Urinary bladder (tissue), 4 donors: ENCODE measurements around the gene NFIL3. TPM values are rescaled to one million over a fixed set of nuclear protein-coding genes. Genes with fewer than 3 reads are reported as not detected.

Source experiments
- DNase-seq: peaks from one replicate; pipeline ENCODE4 v3.0.0-alpha.2; 2015; ENCODE audit errors: extremely low spot score
- H3K27ac ChIP-seq: one replicate; pipeline ENCODE4 v1.5.1; 2013; ENCODE audit warnings: low read depth, mild to moderate bottlenecking, moderate library complexity
- H3K36me3 ChIP-seq: one replicate; pipeline ENCODE4 v1.6.1; 2013; ENCODE audit warnings: mild to moderate bottlenecking, moderate library complexity; ENCODE audit not compliant: insufficient read depth
- H3K4me1 ChIP-seq: one replicate; pipeline ENCODE4 v1.6.1; 2013; ENCODE audit warnings: mild to moderate bottlenecking, moderate library complexity; ENCODE audit not compliant: insufficient read depth
- H3K4me3 ChIP-seq: one replicate; pipeline ENCODE4 v1.5.1; 2013; ENCODE audit warnings: low read depth, low read length
- WGBS: extraction: QIAGEN DNeasy Blood & Tissue Kit; methylation state at CpG from one replicate; pipeline ENCODE4 v1.1.7; 2013; 5-methylcytosine and 5-hydroxymethylcytosine counted together
- polyA plus RNA-seq: library from polyadenylated mRNA; stranded (reverse); fragments of 200-250 nt; gene quantifications from one replicate; pipeline ENCODE4 v1.2.3, GENCODE V29; 2013
- total RNA-seq: library from RNA; depleted of rRNA; stranded (reverse); fragments of >200 nt; gene quantifications from one replicate; pipeline ENCODE4 v1.2.3, GENCODE V29; 2014
- donor health status: healthy with polysubstance abuse.
- donor health status: healthy.

NFIL3 gene
- total and polyA plus RNA-seq, 2 donors, result 14.9 to 50.1 TPM

GRCh38 chr9:91417602-91418214, 5.9 kb downstream of the NFIL3 start:
- 85% methylated on average over 9 of the region's 9 CpGs for WGBS
- no peaks in the 10 kb centered on the region for H3K36me3 ChIP-seq
- H3K4me1 ChIP-seq, result peaks cover 1% of the 10 kb centered on the region
- no peak overlapping the region for H3K27ac ChIP-seq
- DNase-seq, result no peak
- no peak overlapping the region for H3K4me3 ChIP-seq

GRCh38 chr9:91416096-91416712, 7.4 kb downstream of the NFIL3 start:
- H3K36me3 ChIP-seq, result no peaks in the 10 kb centered on the region
- DNase-seq, result no peak
- H3K4me1 ChIP-seq, result peaks cover 1% of the 10 kb centered on the region
- no peak overlapping the region for H3K27ac ChIP-seq
- WGBS, result 82% methylated on average over 4 of the region's 4 CpGs
- H3K4me3 ChIP-seq, result no peak overlapping the region

GRCh38 chr9:91415290-91415689, 8.3 kb downstream of the NFIL3 start:
- no peaks in the 10 kb centered on the region for H3K36me3 ChIP-seq
- H3K4me3 ChIP-seq, result no peak overlapping the region
- no peak overlapping the region for H3K27ac ChIP-seq
- 91% methylated on average over 3 of the region's 3 CpGs for WGBS
- no peak for DNase-seq
- H3K4me1 ChIP-seq, result peaks cover 1% of the 10 kb centered on the region

GRCh38 chr9:91412941-91413340, 10.7 kb downstream of the NFIL3 start:
- Histone ChIP-seq H3K4me3 (no peak overlapping the region), H3K4me1 (peaks cover under 1% of the 10 kb centered on the region), H3K36me3 (peaks cover 4% of the 10 kb centered on the region), H3K27ac (no peak overlapping the region)
- 90% methylated on average over 2 of the region's 2 CpGs for WGBS
- DNase-seq, result no peak

- H3K4me1 ChIP-seq, result no peaks in the 10 kb centered on the region
- peaks cover 8% of the 10 kb centered on the region for H3K36me3 ChIP-seq
- DNase-seq, result no peak
- no peak overlapping the region for H3K27ac ChIP-seq
- 51% methylated on average over 5 of the region's 5 CpGs for WGBS
- H3K4me3 ChIP-seq, result no peak overlapping the region
Observed at GRCh38 chr9:91411096-91411771, 12.4 kb downstream of the NFIL3 start.

GRCh38 chr9:91410161-91410560, 13.5 kb downstream of the NFIL3 start:
- WGBS, result 93% methylated on average over 12 of the region's 12 CpGs

GRCh38 chr9:91408475-91408874, 15.2 kb downstream of the NFIL3 start:
- DNase-seq, result no peak
- Histone ChIP-seq H3K4me1 (no peaks in the 10 kb centered on the region), H3K36me3 (peaks cover 8% of the 10 kb centered on the region), H3K27ac (no peak overlapping the region), H3K4me3 (no peak overlapping the region)
- 96% methylated on average over 1 of the region's 1 CpG for WGBS

More at GRCh38 chr9:91410161-91410560, 13.5 kb downstream of the NFIL3 start:
- DNase-seq, result no peak
- peaks cover 8% of the 10 kb centered on the region for H3K36me3 ChIP-seq
- no peak overlapping the region for H3K27ac ChIP-seq
- no peaks in the 10 kb centered on the region for H3K4me1 ChIP-seq
- H3K4me3 ChIP-seq, result no peak overlapping the region

- Histone ChIP-seq H3K4me1 (no peaks in the 10 kb centered on the region), H3K4me3 (no peak overlapping the region), H3K36me3 (peaks cover 8% of the 10 kb centered on the region), H3K27ac (no peak overlapping the region)
- 86% methylated on average over 12 of the region's 12 CpGs for WGBS
- no peak for DNase-seq
Observed at GRCh38 chr9:91407580-91408318, 15.9 kb downstream of the NFIL3 start.

- H3K36me3 ChIP-seq, result peaks cover 8% of the 10 kb centered on the region
- DNase-seq, result no peak
- no peak overlapping the region for H3K4me3 ChIP-seq
- H3K27ac ChIP-seq, result no peak overlapping the region
- H3K4me1 ChIP-seq, result no peaks in the 10 kb centered on the region
- whole genome bisulfite sequencing, result 95% methylated on average over 25 of the region's 25 CpGs
Observed at GRCh38 chr9:91405343-91406077, 18.1 kb downstream of the NFIL3 start.

- 89% methylated on average over 14 of the region's 14 CpGs for whole genome bisulfite sequencing
Observed at GRCh38 chr9:91403665-91404543, 19.7 kb downstream of the NFIL3 start.

GRCh38 chr9:91398926-91399325, 24.7 kb downstream of the NFIL3 start:
- no peak for DNase-seq
- WGBS, result 84% methylated on average over 3 of the region's 3 CpGs
- Histone ChIP-seq H3K4me1 (no peaks in the 10 kb centered on the region), H3K36me3 (no peaks in the 10 kb centered on the region), H3K27ac (no peak overlapping the region), H3K4me3 (no peak overlapping the region)

More at GRCh38 chr9:91403665-91404543, 19.7 kb downstream of the NFIL3 start:
- no peaks in the 10 kb centered on the region for H3K4me1 ChIP-seq
- DNase-seq, result no peak
- H3K36me3 ChIP-seq, result peaks cover 4% of the 10 kb centered on the region
- no peak overlapping the region for H3K4me3 ChIP-seq
- no peak overlapping the region for H3K27ac ChIP-seq
